SK-N-SH treated with all-trans-retinoic acid at 6 μM for 48 hours (cell line): ENCODE data around the gene TMEM214.

Source experiments
- ATAC-seq: fragments of 200-7000 bp; cut with Tn5 transposase; 3 replicates; pipeline ENCODE4 v1.9.1; 2020; ENCODE audit warnings: mild to moderate bottlenecking, moderate library complexity
- ARNTL ChIP-seq: fragments of 450-650 bp; formaldehyde crosslinking; IDR thresholded peaks from 2 replicates; pipeline ENCODE4 v1.5.0; 2020; ENCODE audit warnings: low read depth, mild to moderate bottlenecking, moderate library complexity, borderline replicate concordance
- BACH2 ChIP-seq: fragments of 250-450 bp; sonication (Bioruptor Pico); IDR thresholded peaks from 2 replicates; pipeline ENCODE4 v1.9.0; 2021; ENCODE audit warnings: mild to moderate bottlenecking, borderline replicate concordance
- CREB5 ChIP-seq: fragments of 250-450 bp; sonication (Bioruptor Pico); IDR thresholded peaks from 2 replicates; pipeline ENCODE4 v1.5.1; 2020; ENCODE audit warnings: low read depth, mild to moderate bottlenecking, moderate library complexity
- CSDC2 ChIP-seq: fragments of 250-450 bp; sonication (Bioruptor Pico); IDR thresholded peaks from 2 replicates; pipeline ENCODE4 v1.5.0; 2020; ENCODE audit warnings: mild to moderate bottlenecking, moderate library complexity
- CSRNP3 ChIP-seq: fragments of 250-450 bp; sonication (Bioruptor Pico); IDR thresholded peaks from 2 replicates; pipeline ENCODE4 v1.5.1; 2021; ENCODE audit warnings: mild to moderate bottlenecking, moderate library complexity
- ESRRG ChIP-seq: fragments of 250-450 bp; sonication (Bioruptor Pico); IDR thresholded peaks from 2 replicates; pipeline ENCODE4 v1.6.1; 2021; ENCODE audit warnings: mild to moderate bottlenecking
- GLIS3 ChIP-seq: fragments of 250-450 bp; sonication (Bioruptor Pico); IDR thresholded peaks from 2 replicates; pipeline ENCODE4 v1.5.0; 2020; ENCODE audit warnings: mild to moderate bottlenecking, moderate library complexity
- ISL1 ChIP-seq: fragments of 250-450 bp; sonication (Bioruptor Pico); IDR thresholded peaks from 2 replicates; pipeline ENCODE4 v2.1.2; 2022; ENCODE audit warnings: mild to moderate bottlenecking, moderate library complexity
- OSR1 ChIP-seq: fragments of 250-450 bp; sonication (Bioruptor Pico); IDR thresholded peaks from 2 replicates; pipeline ENCODE4 v1.8.0; 2022; ENCODE audit warnings: moderate library complexity, mild to moderate bottlenecking, inconsistent platforms
- PATZ1 ChIP-seq: fragments of 250-450 bp; sonication (Bioruptor Pico); IDR thresholded peaks from 2 replicates; pipeline ENCODE4 v1.8.0; 2020; ENCODE audit warnings: mild to moderate bottlenecking, moderate library complexity, borderline replicate concordance
- POU6F1 ChIP-seq: fragments of 250-450 bp; sonication (Bioruptor Pico); IDR thresholded peaks from 2 replicates; pipeline ENCODE4 v1.8.0; 2021; ENCODE audit warnings: low read depth, mild to moderate bottlenecking, moderate library complexity, borderline replicate concordance
- PPARA ChIP-seq: fragments of 250-450 bp; sonication (Bioruptor Pico); IDR thresholded peaks from 2 replicates; pipeline ENCODE4 v1.5.0; 2020; ENCODE audit warnings: mild to moderate bottlenecking, borderline replicate concordance
- RARB ChIP-seq: fragments of 250-450 bp; sonication (Bioruptor Pico); IDR thresholded peaks from 2 replicates; pipeline ENCODE4 v1.8.0; 2021; ENCODE audit warnings: mild to moderate bottlenecking, moderate library complexity
- SNAI2 ChIP-seq: fragments of 250-450 bp; sonication (Bioruptor Pico); IDR thresholded peaks from 2 replicates; pipeline ENCODE4 v1.5.0; 2020; ENCODE audit warnings: mild to moderate bottlenecking, moderate library complexity
- TCF4 ChIP-seq: fragments of 250-450 bp; sonication (Bioruptor Pico); IDR thresholded peaks from 2 replicates; pipeline ENCODE4 v1.8.0; 2021; ENCODE audit warnings: mild to moderate bottlenecking, moderate library complexity, borderline replicate concordance
- TOX ChIP-seq: fragments of 250-450 bp; sonication (Bioruptor Pico); IDR thresholded peaks from 2 replicates; pipeline ENCODE4 v1.8.0; 2021; ENCODE audit warnings: mild to moderate bottlenecking, moderate library complexity, borderline replicate concordance
- TSHZ2 ChIP-seq: fragments of 250-450 bp; sonication (Bioruptor Pico); IDR thresholded peaks from 2 replicates; pipeline ENCODE4 v1.5.0; 2020; ENCODE audit warnings: mild to moderate bottlenecking, moderate library complexity
- ZC3H10 ChIP-seq: fragments of 250-450 bp; sonication (Bioruptor Pico); IDR thresholded peaks from 2 replicates; pipeline ENCODE4 v1.5.1; 2021; ENCODE audit warnings: mild to moderate bottlenecking, moderate library complexity
- ZFP3 ChIP-seq: fragments of 250-450 bp; sonication (Bioruptor Pico); IDR thresholded peaks from 2 replicates; pipeline ENCODE4 v1.5.0; 2020; ENCODE audit warnings: mild to moderate bottlenecking, moderate library complexity
- ZFP30 ChIP-seq: fragments of 450-650 bp; formaldehyde crosslinking; IDR thresholded peaks from 2 replicates; pipeline ENCODE4 v1.5.0; 2022; ENCODE audit warnings: mild to moderate bottlenecking, moderate library complexity
- ZNF565 ChIP-seq: fragments of 450-650 bp; formaldehyde crosslinking; conservative IDR thresholded peaks from 2 replicates; pipeline ENCODE4 v1.5.0; 2020; ENCODE audit warnings: low read depth, mild to moderate bottlenecking, moderate library complexity
- ZNF70 ChIP-seq: fragments of 450-650 bp; formaldehyde crosslinking; IDR thresholded peaks from 2 replicates; pipeline ENCODE4 v1.5.0; 2020; ENCODE audit warnings: mild to moderate bottlenecking, moderate library complexity
- ZNF8 ChIP-seq: fragments of 450-650 bp; formaldehyde crosslinking; IDR thresholded peaks from 2 replicates; pipeline ENCODE4 v1.5.0; 2020; ENCODE audit warnings: mild to moderate bottlenecking, moderate library complexity

TMEM214 gene

GRCh38 chr2:27021253-27022049 lies 11.3 kb upstream of the TMEM214 start:
- peak; percentile 65 for ATAC-seq

GRCh38 chr2:27023740-27024139 lies 9.0 kb upstream of the TMEM214 start:
- no peak for TF ChIP-seq PPARA (CRISPR knock-in tag)
- no peak for TF ChIP-seq ESRRG (CRISPR knock-in tag)
- no peak for TF ChIP-seq POU6F1
- no peak for TF ChIP-seq CREB5
- TF ChIP-seq BACH2 (CRISPR knock-in tag) = no peak
- no peak for TF ChIP-seq ZFP3 (CRISPR knock-in tag)
- no peak for TF ChIP-seq TOX (CRISPR knock-in tag)
- TF ChIP-seq CSDC2 (CRISPR knock-in tag) = no peak
- TF ChIP-seq ZNF8 (CRISPR knock-in tag) = no peak
- TF ChIP-seq ZNF70 (CRISPR knock-in tag) = no peak
- TF ChIP-seq ISL1 (CRISPR knock-in tag) = no peak
- no peak for TF ChIP-seq TSHZ2 (CRISPR knock-in tag)
- TF ChIP-seq ZFP30 (CRISPR knock-in tag) = no peak
- no peak for TF ChIP-seq PATZ1 (CRISPR knock-in tag)
- TF ChIP-seq, all 23 proteins: peak for 0
- ATAC-seq = no peak

More at GRCh38 chr2:27021253-27022049, 11.3 kb upstream of the TMEM214 start:
- TF ChIP-seq OSR1 (CRISPR knock-in tag) (no peak), ISL1 (CRISPR knock-in tag) (peak; percentile 14; the same call in 1 of the 2 replicates), ESRRG (CRISPR knock-in tag) (no peak)
- TF ChIP-seq, all 23 proteins: peak for 1

GRCh38 chr2:27024188-27024587 lies 8.6 kb upstream of the TMEM214 start:
- no peak for ATAC-seq
- TF ChIP-seq SNAI2 = no peak
- TF ChIP-seq TCF4 (CRISPR knock-in tag) = no peak
- TF ChIP-seq CSRNP3 = no peak
- TF ChIP-seq RARB = no peak
- no peak for TF ChIP-seq ZNF70 (CRISPR knock-in tag)
- no peak for TF ChIP-seq ZFP30 (CRISPR knock-in tag)
- TF ChIP-seq ZC3H10 = no peak
- no peak for TF ChIP-seq BACH2 (CRISPR knock-in tag)
- no peak for TF ChIP-seq OSR1 (CRISPR knock-in tag)
- TF ChIP-seq ZNF565 (CRISPR knock-in tag) = no peak
- no peak for TF ChIP-seq PATZ1 (CRISPR knock-in tag)
- no peak for TF ChIP-seq TOX (CRISPR knock-in tag)
- no peak for TF ChIP-seq PPARA (CRISPR knock-in tag)
- no peak for TF ChIP-seq ARNTL
- no peak for TF ChIP-seq GLIS3
- no peak for TF ChIP-seq POU6F1
- TF ChIP-seq CSDC2 (CRISPR knock-in tag) = no peak
- no peak for TF ChIP-seq ZFP3 (CRISPR knock-in tag)
- no peak for TF ChIP-seq ESRRG (CRISPR knock-in tag)
- no peak for TF ChIP-seq ISL1 (CRISPR knock-in tag)
